ENCODE results near the gene MAGI2. TPM values are rescaled to one million over a fixed set of nuclear protein-coding genes. Genes with fewer than 3 reads are reported as not detected.

MAGI2 gene
- total and polyA plus RNA-seq, 2 of the 13 experiments (the other 11 are each of a cell fraction or from before 2014, with no cell fraction given), result 1.5 to 3.8 TPM

- WGBS (ENCODE audit: low lambda C conversion rate), result 29% methylated on average over 5 of the region's 5 CpGs
- no TSS peak for BruUV-seq (replicated peaks)
- H3K4me3 ChIP-seq (replicated peaks in 1 of 3; ENCODE audit: insufficient read depth in 1 of 3, low read depth in 2 of 3, low read length in 3 of 3), result no peak overlapping the region
- no peaks in the 10 kb centered on the region for H3K27me3 ChIP-seq (ENCODE audit: control insufficient read depth in 1 of 2, insufficient read depth in 2 of 2, low read length in 2 of 2)
- H4K20me1 ChIP-seq (ENCODE audit: insufficient read depth, low read length), result no peaks in the 10 kb centered on the region
- CTCF ChIA-PET (ENCODE audit: low intra/inter-chr PET ratio, low total read pairs), result no interaction called here
- H2AFZ ChIP-seq (ENCODE audit: low read length), result no peak overlapping the region
- ATAC-seq (no peak), FAIRE-seq (no peak), DNase-seq (ENCODE audit: low spot score) (no peak)
- no peaks in the 10 kb centered on the region for H3K4me1 ChIP-seq (ENCODE audit: insufficient read depth, low read length)
- H3K9me3 ChIP-seq (ENCODE audit: low read length), result no peaks in the 10 kb centered on the region
- H3K79me2 ChIP-seq (ENCODE audit: insufficient read depth, low read length), result no peaks in the 10 kb centered on the region
- no peak overlapping the region for H3K27ac ChIP-seq (ENCODE audit: extremely low read length, insufficient read depth, low read length)
- no peak overlapping the region for H3K4me2 ChIP-seq (ENCODE audit: low read depth, low read length)
- in situ Hi-C loops (cut with HindIII; ENCODE audit: extremely low pct_ligation_motif_present, low pct_unique_long_range_greater_than_20kb), result no loop called here
- H3K9ac ChIP-seq (ENCODE audit: insufficient read depth, low read depth, low read length), result no peak overlapping the region
- POLR2A ChIA-PET, result no interaction called here
- H3K36me3 ChIP-seq (replicated peaks in 1 of 2; ENCODE audit: control insufficient read depth in 1 of 2, insufficient read depth in 2 of 2, low read length in 2 of 2), result no peaks in the 10 kb centered on the region
- intact Hi-C loops (cut with micrococcal nuclease; ENCODE audit: unreplicated experiment), result no loop called here
- no peak for TF ChIP-seq ZBED4 (CRISPR knock-in tag; IDR thresholded peaks at IDR 0.05; ENCODE audit: borderline replicate concordance)
- no peak for TF ChIP-seq ZBTB3 (CRISPR knock-in tag; IDR thresholded peaks at IDR 0.05; ENCODE audit: borderline replicate concordance, low read depth)
- TF ChIP-seq GRHL1 (CRISPR knock-in tag; conservative IDR thresholded peaks at IDR 0.05), result no peak
- TF ChIP-seq ZNF775 (CRISPR knock-in tag; IDR thresholded peaks at IDR 0.05; ENCODE audit: borderline replicate concordance), result no peak
- TF ChIP-seq SUZ12 (IDR thresholded peaks at IDR 0.05; ENCODE audit: low read depth, low read length), result no peak
- TF ChIP-seq ZNF263 (CRISPR knock-in tag; IDR thresholded peaks at IDR 0.05), result no peak
- no peak for TF ChIP-seq PLSCR1 (CRISPR knock-in tag; IDR thresholded peaks at IDR 0.05; ENCODE audit: borderline replicate concordance)
- TF ChIP-seq ZBTB39 (CRISPR knock-in tag; IDR thresholded peaks at IDR 0.05), result no peak
- TF ChIP-seq ISL2 (CRISPR knock-in tag; IDR thresholded peaks at IDR 0.05), result no peak
- TF ChIP-seq TRIM22 (IDR thresholded peaks at IDR 0.05), result no peak
Observed at GRCh38 chr7:78563191-78563590, 890.3 kb downstream of the MAGI2 start.
